CD4-positive, alpha-beta T cell treated with Interleukin-1 beta for 1 hour (primary cell): ENCODE measurements around the gene SLC4A1AP.
"Not testable (repeated sequence)": the region's sequence is repeated elsewhere in the genome, so short reads cannot be mapped to it uniquely, and the experiment has no call there.

Experiments used
- DNase-seq, 2 donors: peaks; one replicate each; pipeline ENCODE4 v3.0.0-alpha.2; 2020 to 2022

Gene SLC4A1AP

DNA sequence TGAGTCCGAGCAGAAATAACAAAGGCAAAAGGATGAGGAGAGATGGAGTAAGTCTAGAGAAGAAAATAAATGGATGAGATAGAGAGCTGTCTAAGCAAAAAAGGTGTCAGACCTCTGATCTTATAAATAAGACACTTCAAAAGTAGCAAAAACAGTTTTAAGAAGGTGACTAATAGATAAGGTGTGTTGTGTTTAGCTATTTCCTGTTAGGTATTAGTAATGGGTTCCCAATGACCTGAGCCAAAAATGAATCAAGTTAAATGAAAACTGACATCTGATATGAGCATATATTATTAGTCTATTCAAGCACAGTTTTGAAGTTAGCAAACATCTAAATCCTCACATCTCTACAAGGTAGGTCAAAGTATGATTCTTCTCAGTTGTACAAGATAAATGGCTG, 10.9 kb upstream of the SLC4A1AP start:
- DNase-seq = no peak

GRCh38 chr2:27653397-27653796, 10.3 kb upstream of the SLC4A1AP start:
- DNase-seq = no peak

GRCh38 chr2:27655155-27655951, 8.3 kb upstream of the SLC4A1AP start:
- no peak for DNase-seq

DNA sequence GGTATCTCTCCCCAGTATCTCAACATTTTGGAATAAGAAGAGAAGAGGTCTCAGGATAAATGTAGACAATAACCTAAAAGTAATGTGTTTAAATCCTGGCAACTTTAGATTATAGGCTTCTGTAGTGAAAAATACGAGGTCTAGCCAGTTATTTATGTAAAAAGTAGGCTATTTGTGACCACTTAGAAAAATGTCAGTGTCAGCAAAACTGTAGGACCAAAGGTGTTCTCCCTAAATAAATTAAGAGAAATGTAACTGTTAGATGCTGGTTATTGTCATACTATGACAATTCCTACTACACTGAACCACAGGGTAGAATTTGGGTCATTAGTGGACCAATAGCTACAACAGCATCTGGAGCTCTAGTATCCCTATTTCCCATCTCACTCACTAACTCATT, 2.3 kb upstream of the SLC4A1AP start:
- DNase-seq = no peak

DNA sequence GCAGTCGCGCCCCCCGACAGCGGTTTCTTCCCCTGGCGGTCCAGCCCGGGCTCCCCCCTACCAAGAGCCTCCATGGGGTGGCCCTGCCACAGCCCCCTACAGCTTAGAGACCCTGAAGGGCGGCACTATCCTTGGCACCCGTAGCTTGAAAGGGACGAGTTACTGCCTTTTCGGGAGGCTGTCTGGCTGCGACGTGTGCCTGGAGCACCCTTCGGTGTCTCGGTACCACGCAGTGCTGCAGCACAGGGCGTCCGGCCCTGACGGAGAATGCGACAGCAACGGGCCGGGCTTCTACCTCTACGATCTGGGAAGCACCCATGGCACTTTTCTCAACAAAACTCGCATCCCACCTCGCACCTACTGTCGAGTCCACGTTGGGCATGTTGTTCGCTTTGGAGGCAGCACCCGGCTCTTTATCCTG, 475 bp downstream of the SLC4A1AP start:
- DNase-seq = no peak

DNA sequence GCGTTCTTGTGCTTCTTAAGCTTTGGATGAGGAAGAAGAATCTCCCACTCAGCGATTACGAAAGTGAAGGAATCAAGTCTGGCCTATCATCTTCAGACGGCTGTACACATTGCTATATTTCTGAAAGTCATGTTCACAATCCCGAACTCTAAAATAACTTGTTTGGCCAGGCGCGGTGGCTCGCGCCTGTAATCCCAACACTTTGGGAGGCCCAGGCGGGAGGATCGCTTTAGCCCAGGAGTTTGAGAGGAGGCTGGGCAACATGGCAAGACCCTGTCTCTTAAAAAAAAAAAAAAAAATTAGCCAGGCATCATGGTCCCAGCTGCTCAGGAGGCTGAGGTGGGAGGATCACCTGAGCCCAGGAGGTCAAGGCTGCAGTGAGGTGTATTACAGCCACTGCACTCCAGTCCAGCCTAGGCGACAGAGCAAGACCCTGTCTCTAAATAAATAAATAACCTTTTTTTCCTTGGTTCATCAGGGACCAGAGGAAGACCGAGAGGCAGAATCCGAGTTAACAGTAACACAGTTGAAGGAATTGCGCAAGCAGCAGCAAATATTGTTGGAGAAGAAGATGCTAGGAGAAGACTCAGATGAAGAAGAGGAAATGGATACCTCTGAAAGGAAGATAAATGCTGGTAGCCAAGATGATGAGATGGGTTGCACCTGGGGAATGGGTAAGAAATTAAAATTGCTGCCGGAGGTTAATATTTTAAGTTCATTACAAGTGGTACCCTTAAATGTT, 1.1 kb downstream of the SLC4A1AP start:
- DNase-seq = no peak

GRCh38 chr2:27667446-27667845, 3.8 kb downstream of the SLC4A1AP start:
- DNase-seq = no peak

DNA sequence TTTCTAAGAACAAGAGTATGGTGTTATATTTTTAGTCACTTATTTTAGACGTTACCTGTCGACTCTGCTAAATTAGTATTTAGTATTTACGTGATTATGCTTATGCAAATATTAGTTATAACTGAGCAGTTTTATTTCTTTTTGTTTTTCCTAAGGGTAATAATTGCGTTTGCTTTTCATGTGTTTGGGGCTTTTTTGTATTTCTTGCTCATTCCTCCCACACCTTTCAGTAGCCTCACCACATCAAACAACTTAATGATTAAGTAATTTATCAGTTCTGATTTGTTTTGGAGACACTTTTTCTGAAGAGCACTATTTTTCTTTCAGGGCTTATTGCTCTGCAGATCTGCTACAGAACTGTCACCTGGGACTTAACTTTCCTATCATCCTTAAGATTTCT, 7.5 kb downstream of the SLC4A1AP start:
- DNase-seq = no peak

DNA sequence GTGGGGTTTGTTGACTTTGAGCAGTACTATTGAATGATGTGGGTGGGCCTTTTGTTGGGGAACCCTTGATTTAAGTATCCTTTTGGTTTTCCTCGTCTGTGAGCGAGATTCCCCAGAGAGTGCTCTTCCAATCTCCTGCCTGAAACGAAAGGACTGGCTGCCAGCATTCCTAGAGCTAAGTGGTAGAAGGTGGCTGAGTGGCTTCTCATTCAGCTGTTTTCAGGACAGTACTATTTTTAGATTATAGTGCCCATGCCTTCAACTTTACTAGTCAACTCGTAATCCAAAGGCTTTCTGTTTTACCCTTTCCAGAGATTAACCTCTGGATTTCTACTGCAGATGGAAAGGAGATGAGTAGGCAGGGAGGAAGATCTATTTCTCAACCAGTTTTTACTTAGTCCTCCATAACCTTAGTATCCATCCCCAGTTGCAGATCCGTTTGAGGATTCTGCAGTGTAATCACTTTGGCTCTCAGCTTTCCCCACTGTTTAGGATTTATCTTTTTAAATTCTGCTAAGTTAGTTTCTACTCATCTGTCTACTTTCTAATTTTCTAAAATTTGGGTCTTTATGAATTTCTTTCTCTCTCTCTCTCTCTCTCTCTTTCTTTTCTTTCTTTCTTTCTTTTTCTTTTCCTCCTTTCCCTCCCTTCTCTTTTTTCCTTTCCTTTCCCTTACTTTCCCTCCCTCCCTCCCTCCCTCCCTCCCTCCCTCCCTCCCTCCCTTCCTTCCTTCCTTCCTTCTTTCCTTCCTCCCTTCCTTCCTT, 9.2 kb downstream of the SLC4A1AP start:
- DNase-seq = no peak

- DNase-seq = no peak
These were observed 16.9 kb downstream of the SLC4A1AP start for GRCh38 chr2:27680571-27680970.

GRCh38 chr2:27681841-27682240, 18.2 kb downstream of the SLC4A1AP start:
- DNase-seq = no peak

GRCh38 chr2:27682334-27682771, 18.7 kb downstream of the SLC4A1AP start:
- not testable (repeated sequence) for DNase-seq

GRCh38 chr2:27683390-27684071, 19.8 kb downstream of the SLC4A1AP start:
- peak; percentile 82 to 94 for DNase-seq

- peak in 1 of 2 donors; percentile 22 for DNase-seq
These were observed 21.3 kb downstream of the SLC4A1AP start for GRCh38 chr2:27685006-27685405.

DNA sequence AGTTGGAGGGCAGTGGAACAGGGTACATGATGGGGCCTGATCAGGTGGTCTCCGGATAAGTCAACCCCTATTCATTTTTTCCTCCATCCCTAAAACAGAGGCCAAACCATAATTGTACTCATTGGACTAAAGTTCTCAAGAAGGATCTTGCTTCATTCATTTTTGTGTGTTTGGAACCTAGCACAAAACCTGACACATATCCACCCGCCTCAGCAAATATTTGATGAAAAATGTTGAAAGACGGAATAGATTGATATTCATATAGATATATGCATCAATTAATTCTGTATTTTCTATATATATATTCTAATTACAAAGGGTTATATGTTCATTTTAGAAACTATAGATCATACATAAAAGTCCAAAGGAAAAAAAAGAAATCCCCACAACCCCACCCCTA, 21.9 kb downstream of the SLC4A1AP start:
- no peak for DNase-seq

DNA sequence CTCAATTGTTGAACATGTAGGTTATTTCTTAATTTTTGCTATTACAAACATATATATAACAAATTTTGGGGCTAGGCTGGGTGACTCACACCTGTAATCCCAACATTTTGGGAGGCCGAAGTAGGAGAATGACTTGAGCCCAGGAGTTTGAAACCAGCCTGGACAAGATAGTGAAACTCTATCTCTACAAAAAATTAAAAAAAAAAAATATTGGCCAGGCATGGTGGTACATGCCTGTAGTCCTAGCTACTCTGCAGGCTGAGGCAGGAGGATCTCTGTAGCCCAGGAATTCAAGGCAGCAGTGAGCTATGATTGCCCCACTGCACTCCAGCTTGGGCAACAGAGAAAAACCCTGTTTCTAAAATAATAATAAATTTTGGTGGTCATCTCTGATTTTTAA, 23.5 kb downstream of the SLC4A1AP start:
- DNase-seq = no peak

DNA sequence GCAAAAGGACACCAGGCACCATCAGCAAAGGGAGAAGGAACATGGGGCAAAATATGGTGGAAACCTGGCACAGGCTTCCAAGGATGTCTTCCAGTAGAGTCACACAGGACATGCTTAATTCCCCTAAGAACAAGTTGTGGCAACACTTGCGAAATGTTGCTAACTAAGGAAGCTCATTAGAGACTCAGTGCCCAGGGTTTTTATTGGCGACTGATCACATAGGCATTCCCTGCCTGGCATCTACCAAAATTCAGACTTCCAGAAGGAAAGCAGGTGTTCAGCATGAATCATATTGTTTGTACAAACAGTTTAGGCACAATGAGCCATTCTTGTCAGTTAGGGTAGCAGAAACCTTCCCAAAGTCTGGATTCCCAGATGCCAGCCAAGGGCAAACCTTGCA, 25.7 kb downstream of the SLC4A1AP start:
- DNase-seq = no peak

DNA sequence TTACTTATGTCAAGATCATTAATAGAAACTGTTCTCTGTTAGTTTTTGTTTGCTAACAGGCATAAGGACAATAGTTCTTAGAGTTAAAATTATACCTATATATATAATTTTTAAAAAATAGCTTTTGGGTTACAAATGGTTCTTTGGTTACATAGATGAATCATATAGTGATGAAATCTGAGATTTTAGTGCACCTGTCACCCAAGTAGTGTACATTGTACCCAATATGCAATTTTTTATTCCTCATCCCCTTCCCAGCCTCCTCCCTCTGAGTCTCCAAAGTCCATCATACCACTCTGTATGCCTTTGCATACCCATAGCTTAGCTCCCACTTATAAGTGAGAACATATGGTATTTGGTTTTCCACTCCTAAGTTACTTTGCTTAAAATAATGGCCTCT, 26.4 kb downstream of the SLC4A1AP start:
- no peak for DNase-seq

DNA sequence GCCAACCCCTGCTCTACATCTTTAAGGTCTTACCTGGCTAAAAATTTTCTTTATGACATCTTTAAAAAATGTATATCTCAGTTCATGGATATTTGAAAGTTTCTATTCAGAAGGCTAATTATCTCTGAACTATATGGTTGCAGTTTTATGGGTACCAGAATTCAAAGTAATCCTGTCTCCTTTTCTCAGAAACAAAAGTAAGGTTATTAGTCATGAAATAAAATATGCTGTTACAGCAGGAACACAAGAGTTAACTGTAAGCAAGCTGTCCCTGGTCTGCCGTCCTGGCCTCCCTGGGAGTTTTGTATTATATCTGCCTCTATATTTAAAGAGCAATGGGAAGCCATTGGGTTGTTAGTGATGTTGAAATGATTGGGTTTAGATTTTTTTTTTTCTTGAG, 34.0 kb downstream of the SLC4A1AP start:
- DNase-seq = no peak

DNA sequence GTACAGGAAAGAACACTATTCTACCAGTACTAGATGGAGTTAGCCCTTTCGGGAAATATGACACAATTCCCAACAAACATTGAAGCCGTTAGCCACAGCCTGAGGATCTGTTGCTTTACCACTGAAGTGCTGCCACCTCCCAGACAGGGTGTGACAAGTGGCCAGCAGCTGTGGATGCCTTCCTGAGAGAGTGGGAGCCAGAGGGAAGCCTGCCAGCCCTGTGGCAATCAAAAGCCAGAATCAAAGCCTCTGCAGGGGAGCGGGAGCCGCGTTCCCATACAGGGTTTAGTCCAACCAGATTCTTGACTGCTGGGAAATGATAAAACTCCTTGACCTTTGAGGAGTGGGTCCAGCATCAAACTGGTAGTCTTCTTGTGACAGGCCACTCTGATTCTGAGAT, 38.0 kb downstream of the SLC4A1AP start:
- DNase-seq = no peak

- no peak for DNase-seq
These were observed 38.6 kb downstream of the SLC4A1AP start for GRCh38 chr2:27702302-27702701.

DNA sequence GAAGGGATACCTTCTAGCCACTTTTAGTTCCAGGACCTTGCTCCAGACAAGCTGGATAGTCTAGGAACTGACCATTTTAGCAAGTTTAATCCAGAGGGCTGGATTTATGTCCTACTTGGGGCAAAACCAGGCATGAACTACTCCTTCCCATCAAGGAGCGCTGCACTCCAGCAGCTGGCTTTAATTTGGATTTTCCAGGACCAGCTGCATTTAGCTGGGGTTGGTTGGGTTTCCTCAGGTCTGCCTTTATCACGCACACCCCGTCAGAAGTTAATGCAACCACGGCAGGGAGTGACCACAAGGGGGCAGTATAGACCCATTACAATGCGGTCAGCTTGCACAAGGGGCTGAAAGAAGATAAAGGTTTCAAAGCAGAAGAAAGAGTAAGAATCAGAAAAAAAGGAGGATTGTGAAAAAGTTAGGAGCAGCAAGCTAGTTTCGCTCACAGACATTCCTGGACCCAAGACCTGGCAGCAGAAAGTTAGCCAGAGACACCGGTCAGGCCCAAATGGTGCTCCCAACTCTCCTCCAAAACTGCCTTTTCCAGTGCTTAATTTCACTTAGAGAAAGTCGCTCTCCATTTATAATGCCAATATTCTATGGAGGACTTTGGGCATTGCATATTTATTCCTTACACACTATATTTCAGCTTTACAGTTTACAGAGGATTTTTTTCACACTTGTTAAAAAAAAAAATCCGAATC, 40.1 kb downstream of the SLC4A1AP start:
- DNase-seq = peak; percentile 77 to 82
